B cell (primary cell): ENCODE measurements around the gene CD52.

Experiments used
- EZH2 ChIP-seq: IDR thresholded peaks from 2 replicates; pipeline ENCODE4 v1.6.1; 2012; ENCODE audit warnings: borderline replicate concordance, low read depth, mild to moderate bottlenecking, moderate library complexity, low read length; ENCODE audit not compliant: insufficient read depth, poor library complexity, severe bottlenecking
- TF ChIP-seq, protein P1 (sequence below): fragments of 200-600 bp; IDR thresholded peaks from one replicate; pipeline ENCODE4 v1.8.0; 2022; ENCODE audit warnings: antibody characterized with exemption, mild to moderate bottlenecking

DNA sequence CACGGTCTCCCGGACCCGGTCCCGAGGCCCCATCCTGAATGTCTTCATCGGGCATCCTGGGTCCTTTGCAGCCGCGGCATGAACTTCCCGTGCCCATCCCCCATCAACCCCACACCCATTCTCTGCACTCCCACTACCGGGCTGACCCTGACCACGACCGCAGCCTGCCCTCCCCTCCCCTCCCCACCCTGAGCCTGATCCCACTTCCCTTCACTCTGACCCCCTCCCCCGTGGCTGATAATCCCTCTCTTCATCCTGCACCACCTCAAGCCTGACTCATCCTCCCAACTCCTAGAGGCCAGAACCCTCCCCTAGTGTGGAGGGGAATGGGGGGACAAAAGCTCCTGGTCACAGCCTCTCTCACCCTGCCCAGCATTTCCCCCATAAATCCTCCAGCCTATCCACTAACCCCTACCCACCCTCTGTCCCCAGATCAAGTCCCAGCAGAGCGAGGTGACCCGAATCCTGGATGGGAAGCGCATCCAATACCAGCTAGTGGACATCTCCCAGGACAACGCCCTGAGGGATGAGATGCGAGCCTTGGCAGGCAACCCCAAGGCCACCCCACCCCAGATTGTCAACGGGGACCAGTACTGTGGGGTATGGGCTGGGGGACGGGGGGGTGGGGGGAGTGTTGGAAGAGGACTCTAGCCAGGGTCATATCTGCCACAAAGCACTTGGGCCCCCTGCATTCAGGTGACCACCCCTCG lies 37.3 kb upstream of the CD52 start:
- TF ChIP-seq, protein P1, sequence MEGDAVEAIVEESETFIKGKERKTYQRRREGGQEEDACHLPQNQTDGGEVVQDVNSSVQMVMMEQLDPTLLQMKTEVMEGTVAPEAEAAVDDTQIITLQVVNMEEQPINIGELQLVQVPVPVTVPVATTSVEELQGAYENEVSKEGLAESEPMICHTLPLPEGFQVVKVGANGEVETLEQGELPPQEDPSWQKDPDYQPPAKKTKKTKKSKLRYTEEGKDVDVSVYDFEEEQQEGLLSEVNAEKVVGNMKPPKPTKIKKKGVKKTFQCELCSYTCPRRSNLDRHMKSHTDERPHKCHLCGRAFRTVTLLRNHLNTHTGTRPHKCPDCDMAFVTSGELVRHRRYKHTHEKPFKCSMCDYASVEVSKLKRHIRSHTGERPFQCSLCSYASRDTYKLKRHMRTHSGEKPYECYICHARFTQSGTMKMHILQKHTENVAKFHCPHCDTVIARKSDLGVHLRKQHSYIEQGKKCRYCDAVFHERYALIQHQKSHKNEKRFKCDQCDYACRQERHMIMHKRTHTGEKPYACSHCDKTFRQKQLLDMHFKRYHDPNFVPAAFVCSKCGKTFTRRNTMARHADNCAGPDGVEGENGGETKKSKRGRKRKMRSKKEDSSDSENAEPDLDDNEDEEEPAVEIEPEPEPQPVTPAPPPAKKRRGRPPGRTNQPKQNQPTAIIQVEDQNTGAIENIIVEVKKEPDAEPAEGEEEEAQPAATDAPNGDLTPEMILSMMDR = no peak
- TF ChIP-seq EZH2 = no peak
